PC-3 (cell line): ENCODE measurements around the gene RAMP1.

Experiments
- EZH2 ChIP-seq: fragments of 300-600 bp; sonication (generic); IDR thresholded peaks from one replicate; pipeline ENCODE4 v1.6.1; 2017; ENCODE audit warnings: antibody characterized with exemption, mild to moderate bottlenecking, low read length; ENCODE audit not compliant: unreplicated experiment
- TF ChIP-seq, protein P1 (sequence below): fragments of 300-600 bp; sonication (generic); conservative IDR thresholded peaks from 2 replicates; pipeline ENCODE4 v1.5.1; 2017; ENCODE audit warnings: antibody characterized with exemption, low read depth, mild to moderate bottlenecking, low read length

- TF ChIP-seq, protein P1, sequence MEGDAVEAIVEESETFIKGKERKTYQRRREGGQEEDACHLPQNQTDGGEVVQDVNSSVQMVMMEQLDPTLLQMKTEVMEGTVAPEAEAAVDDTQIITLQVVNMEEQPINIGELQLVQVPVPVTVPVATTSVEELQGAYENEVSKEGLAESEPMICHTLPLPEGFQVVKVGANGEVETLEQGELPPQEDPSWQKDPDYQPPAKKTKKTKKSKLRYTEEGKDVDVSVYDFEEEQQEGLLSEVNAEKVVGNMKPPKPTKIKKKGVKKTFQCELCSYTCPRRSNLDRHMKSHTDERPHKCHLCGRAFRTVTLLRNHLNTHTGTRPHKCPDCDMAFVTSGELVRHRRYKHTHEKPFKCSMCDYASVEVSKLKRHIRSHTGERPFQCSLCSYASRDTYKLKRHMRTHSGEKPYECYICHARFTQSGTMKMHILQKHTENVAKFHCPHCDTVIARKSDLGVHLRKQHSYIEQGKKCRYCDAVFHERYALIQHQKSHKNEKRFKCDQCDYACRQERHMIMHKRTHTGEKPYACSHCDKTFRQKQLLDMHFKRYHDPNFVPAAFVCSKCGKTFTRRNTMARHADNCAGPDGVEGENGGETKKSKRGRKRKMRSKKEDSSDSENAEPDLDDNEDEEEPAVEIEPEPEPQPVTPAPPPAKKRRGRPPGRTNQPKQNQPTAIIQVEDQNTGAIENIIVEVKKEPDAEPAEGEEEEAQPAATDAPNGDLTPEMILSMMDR: no peak
- TF ChIP-seq EZH2: no peak
Observed at GRCh38 chr2:237927135-237927534, 67.7 kb downstream of the RAMP1 start.
